ENCODE data around the gene CALR3.
"Not testable (repeated sequence)": the region's sequence is repeated elsewhere in the genome, so short reads cannot be mapped to it uniquely, and the experiment has no call there.

The CALR3 gene

DNA sequence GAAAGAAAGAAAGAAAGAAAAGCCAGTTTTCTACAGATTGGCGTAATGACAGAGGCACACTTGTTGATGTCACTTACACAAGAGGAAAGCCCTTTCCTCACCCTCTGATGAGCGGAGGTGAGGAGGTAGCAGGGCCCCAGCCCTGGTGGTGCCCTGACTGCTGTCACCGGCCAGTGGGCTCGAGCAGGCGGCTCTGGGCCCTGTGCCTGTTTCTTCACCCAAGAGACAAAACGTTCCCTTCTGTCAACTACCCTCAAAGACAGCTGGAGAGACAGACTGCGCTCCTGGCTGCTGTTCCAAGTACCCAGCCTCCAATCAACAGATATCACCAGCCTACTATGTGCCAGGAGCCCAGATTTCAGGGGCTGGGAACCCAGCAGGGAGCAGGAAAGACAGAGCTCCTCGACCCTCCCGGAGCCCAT is 34.3 kb downstream of the CALR3 start:
- TF ChIP-seq ZNF274 (IDR thresholded peaks at IDR 0.05; ENCODE audit: low read depth, low read length), result no peak
- H3K4me3 ChIP-seq (ENCODE audit: low read length), result no peak overlapping the region

DNA sequence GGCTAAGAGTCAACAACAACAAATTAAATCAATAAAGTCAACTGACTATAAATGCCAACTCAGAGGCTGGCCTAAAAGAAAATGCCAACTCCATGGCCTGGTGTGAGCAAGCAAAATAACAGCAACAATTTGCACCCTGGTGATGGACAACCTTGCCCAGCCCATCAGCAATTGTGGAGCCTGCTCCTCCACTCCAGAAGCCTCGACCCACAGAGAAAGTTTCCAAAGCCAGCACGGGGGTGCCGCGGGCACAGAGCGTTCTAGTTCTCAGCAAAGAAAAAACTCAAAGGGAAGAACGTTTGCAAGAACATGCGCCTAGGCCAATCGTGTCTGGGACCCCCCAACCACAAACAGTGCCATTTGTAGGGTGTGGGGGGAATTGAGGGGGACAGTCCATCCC is 35.5 kb downstream of the CALR3 start:
- TF ChIP-seq ZNF274 (IDR thresholded peaks at IDR 0.05; ENCODE audit: low read depth, low read length), result no peak
- H3K4me3 ChIP-seq (ENCODE audit: low read length), result no peak overlapping the region

DNA sequence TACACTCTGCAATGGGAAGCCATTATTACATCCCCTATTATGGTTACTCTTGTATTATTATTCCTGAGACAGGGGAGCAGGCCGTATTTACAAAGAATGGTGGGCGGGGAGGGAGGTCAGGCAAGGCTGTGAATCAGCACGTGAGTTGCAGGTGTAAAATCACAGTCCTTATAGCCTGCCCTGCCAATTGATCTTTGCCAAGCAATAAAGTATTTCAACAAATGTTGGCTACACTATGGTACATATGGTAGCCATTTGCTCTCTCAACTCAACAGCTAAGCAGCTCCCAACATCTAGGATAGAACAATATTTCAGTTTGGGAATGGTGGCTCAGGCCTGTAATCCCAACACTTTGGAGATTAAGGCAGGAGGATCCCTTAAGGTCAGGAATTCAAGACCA is 36.3 kb downstream of the CALR3 start:
- no peak for TF ChIP-seq ZNF274 (IDR thresholded peaks at IDR 0.05; ENCODE audit: low read depth, low read length)
- no peak overlapping the region for H3K4me3 ChIP-seq (ENCODE audit: low read length)

DNA sequence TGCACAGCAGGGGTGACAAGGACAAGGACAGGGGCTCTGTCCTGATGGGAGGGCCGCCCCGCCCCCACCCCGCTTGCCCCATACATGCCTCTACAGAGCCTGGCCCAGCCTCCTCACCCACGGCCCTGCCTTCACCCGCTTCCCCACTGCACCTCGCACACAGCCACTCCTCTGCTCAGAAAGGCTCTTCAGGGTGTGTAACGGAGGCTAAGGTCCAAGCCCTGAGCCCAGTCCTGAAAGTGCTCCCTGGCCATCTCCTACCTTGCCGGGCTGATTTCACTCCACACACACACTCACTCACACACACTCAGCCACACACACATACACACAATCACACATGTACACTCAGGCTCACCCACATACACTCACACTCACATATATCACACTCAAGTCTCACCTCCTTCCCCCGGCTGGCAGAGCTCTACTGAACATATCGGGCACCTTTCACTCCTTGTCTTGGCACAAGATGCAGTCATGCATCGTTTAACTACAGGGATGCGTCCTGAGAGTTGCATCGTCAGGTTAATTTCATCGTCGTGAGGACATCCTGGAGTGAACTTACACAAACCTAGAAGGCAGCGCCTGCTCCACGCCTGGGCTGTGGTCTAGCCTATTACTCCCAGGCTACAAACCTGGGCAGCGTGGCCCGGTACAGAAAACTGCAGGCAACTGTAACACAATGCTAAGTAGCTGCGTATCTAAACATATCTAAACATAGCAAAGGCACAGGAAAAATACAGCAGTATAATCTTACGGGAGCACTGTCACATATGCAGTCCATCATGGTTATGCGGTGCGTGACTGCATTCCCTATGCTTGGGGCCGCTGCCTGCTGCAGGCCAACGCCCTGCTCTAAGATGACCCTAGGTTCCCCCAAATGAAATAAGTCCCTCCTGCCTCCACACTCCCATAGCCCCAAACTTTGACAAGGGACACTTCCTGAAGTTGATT is 37.3 kb downstream of the CALR3 start:
- no peak for TF ChIP-seq ZNF274 (IDR thresholded peaks at IDR 0.05; ENCODE audit: low read depth, low read length)

DNA sequence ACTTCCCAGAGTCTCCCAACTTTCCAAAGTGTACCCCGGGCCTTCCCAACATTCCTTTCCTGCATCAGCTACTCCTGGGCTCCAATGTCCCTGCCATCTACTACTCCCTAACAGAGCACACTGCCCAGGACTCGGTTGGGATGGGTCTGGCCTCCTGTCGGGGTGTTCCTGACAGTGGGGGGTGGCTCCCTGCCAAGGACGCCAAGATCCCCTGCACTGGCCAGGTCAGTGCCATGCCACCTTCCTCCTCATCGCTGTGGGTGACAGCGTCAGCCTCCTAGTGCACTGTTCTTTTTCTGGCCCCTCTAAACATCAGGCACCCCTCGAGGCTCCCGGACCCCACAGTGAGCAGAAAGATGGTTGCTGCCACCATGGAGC is 38.0 kb downstream of the CALR3 start:
- H3K4me3 ChIP-seq (ENCODE audit: low read length), result no peak overlapping the region
- no peak for TF ChIP-seq ZNF274 (IDR thresholded peaks at IDR 0.05; ENCODE audit: low read depth, low read length)

More for the DNA sequence above, 37.3 kb downstream of the CALR3 start:
- H3K4me3 ChIP-seq (ENCODE audit: low read length), result no peak overlapping the region

DNA sequence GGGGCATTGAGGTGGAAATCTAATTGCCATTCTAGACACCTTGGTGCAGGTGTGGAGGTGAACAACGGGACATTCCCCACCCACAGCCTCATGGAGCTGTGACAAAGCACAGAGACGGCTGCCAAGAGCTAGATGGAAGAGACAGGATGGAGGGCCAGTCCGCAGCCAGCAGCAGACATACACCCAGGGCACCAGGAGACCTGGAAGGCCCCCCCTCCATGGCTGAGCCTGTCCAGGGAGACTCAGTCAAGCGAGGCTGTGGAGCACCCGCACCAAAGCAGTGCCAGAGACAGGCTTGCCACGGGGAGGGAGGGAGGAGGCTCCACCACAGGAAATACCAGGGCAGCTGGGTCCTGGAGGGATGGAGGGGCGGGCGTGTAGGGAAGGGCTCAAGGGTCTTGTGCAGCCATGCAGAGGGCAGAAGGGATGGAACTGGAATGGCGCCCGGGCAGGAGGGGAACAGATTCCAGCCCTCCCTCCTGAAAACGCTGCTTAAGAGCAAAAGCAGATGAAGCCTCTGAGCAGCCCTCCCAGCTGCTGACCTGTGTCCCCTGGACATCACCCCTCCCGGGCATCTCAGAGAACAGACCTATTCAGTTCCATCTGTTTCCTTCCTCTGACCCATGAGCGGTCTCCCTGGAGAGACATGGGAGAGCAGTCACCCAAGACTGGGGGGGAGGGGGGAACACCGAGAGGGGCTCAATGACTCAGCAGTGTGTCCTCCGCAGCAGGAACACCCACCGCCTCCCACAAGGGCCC is 38.6 kb downstream of the CALR3 start:
- no peak for TF ChIP-seq ZNF274 (IDR thresholded peaks at IDR 0.05; ENCODE audit: low read depth, low read length)
- no peak overlapping the region; the same call in 1 of the 2 replicates for H3K4me3 ChIP-seq (ENCODE audit: low read length)

DNA sequence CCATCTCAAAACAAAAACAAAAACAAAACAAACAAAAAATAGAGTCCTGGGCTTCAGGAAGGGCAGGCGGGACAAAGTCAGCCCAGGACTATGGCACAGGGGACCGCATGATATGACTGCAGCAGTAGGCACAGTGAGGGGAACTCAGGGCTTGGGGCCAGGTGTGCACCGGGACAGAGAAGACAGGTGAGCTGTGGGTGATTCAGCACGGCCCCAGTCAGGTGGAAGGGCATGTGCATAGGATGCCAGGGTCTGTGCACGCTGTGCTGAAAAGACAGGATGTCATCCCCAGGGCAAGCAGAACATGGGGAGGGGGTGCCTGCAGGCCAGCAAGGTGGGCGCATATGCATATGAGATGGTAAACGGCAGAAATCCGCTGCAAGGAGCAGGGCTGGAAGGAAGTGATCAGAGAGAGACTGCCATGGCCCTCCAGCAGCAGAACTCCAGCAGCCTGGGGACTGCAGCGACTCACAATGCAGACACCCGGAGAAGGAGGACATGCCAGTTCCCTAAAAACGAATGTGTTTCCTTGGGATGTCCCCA is 39.2 kb downstream of the CALR3 start:
- TF ChIP-seq ZNF274 (IDR thresholded peaks at IDR 0.05; ENCODE audit: low read depth, low read length), result no peak

DNA sequence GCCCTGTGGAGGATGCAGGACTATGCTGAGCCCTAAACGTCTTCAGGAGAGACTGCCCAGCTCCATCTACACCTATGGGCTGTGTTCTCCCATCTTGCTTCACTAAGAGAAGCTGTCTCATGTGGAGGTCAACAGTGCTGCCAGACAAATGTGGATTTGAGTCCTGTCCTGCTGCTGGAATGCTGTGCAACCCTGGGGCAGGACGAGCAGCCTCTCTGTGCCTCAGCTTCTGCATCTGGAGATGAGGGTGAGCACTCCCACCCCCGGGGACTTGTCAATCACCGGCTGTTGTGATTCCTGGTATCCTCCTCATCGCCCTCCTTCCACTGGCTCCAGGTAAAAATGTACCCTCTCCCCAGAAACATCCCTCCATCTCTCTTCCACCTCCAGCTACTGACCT is 40.5 kb downstream of the CALR3 start:
- no peak overlapping the region for H3K4me3 ChIP-seq (ENCODE audit: low read length)
- no peak for TF ChIP-seq ZNF274 (IDR thresholded peaks at IDR 0.05; ENCODE audit: low read depth, low read length)

More for the DNA sequence above, 39.2 kb downstream of the CALR3 start:
- H3K4me3 ChIP-seq (ENCODE audit: low read length), result no peak overlapping the region; the same call in 1 of the 2 replicates

DNA sequence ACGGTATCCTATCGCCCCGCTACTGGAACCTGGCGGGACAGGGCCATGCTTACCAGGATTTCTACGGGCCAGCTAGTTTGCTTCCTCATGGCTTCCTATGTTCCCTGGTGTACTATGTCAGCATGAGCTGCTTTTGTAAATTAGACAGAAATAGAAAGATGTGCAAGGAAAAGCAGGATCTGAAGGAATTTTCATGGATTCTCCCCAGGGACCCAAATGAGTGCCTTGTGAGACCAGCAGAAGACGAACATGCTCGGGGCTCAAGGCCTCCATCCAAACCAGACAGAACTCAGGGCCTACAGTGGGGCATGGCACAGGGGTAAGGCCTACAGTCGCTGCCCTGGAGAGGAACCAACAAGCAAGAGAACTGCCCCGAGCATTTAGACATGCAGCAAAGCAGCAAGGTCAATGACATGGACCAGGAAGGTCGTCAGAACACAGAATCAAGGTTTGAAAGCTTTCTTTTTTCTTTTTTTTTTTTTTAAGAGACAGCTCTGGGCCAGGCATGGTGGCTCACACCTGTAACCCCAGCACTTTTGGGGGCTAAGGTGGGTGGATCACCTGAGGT is 41.5 kb downstream of the CALR3 start:
- H3K4me3 ChIP-seq (ENCODE audit: low read length), result no peak overlapping the region
- TF ChIP-seq ZNF274 (IDR thresholded peaks at IDR 0.05; ENCODE audit: low read depth, low read length), result no peak

DNA sequence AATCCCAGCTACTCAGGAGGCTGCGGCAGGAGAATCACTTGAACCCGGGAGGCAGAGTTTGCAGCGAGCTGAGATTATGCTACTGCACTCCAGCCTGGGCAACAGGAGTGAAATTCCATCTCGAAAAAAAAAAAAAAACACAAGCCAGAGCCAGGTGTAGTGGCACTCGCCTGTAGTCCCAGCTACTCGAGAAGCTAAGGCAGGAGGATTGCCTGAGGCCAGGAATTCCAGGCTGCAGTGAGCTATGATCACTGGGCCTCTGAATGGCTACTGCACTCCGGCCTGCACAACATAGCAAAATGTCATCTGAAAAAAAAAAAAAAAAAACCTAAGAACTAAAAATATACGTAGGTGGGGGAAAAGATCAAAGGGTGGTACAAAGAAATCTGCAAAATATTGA is 43.6 kb downstream of the CALR3 start:
- no peak overlapping the region for H3K4me3 ChIP-seq (ENCODE audit: low read length)
- no peak for TF ChIP-seq ZNF274 (IDR thresholded peaks at IDR 0.05; ENCODE audit: low read depth, low read length)

DNA sequence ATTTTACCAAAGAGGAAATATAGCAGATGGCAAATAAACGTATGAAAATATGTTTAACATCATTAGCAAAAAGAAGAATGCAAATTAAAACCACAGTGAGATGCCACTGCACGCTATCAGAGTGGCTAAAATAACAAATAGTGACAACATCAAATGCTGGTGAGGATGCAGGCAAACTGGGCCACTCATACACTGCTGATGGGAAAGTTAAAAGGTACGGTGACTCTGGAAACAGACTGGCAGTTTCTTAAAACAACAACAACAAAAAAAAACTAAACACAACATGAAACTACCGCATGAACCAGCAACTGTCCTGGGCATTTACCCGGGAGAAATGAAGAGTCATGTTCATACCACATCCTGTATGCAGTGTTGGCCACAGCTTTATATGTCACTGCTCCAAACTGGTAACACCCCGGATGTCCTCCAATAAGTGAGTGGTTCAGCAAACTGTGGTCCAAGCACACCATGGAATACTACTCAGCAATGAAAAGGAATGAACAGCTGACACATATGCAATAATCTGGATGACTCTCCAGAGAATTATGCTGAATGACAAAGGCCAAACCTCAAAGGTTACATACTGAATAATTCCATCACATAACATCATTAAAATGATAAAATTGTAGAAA is 46.5 kb downstream of the CALR3 start:
- no peak for TF ChIP-seq ZNF274 (IDR thresholded peaks at IDR 0.05; ENCODE audit: low read depth, low read length)
- no peak overlapping the region; the same call in 1 of the 2 replicates for H3K4me3 ChIP-seq (ENCODE audit: low read length)

DNA sequence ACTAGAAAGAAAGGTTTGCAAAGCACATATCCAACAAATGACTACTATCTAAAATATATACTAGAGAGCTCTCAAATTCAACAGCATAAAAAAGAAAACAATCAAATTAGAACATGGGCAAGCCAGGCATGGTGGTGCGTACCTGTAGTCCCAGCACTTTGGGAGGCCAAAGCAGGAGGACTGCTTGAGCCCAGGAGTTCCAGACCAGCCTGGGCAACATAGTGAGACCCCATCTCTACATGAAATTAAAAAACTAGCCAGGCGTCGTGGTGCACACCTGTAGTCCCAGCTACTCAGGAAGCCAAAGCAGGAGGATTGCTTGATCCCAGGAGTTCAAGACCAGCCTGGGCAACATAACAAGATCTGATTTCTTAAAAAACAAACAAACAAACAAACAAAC is 47.1 kb downstream of the CALR3 start:
- H3K4me3 ChIP-seq (ENCODE audit: low read length), result not testable (repeated sequence)

DNA sequence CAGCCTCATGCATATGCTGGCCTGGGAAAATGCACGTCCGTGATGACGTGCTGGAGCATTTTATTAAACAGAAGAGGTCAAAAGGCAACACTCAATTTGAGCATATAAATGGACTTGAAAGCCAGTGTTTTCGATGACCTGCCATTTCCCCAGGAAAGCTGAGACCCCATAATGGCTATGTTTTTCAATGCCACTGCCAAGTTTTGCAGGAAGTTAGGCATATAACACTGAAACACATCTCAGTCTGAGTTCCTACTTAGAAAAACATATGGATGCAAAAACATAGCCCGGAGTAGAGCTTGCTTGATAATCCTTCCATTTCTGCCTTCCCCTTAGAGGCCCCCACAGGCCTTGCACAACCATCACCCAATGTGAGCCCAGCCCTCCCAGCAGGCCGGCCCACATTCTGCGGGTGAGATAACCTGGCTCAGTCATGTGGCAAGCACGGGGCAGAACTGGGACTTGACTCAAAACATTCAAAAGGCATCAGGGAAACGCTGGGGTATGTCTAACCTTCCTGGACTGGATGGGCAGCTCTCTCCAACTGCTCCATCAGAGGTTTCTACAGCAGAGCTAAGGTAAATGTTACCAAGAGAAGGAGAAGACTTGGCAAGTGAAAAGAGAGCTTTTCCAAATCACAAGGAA is 49.1 kb downstream of the CALR3 start:
- peak overlapping the region; percentile 20; the same call in 1 of the 2 replicates for H3K4me3 ChIP-seq (ENCODE audit: low read length)

More for the DNA sequence above, 49.1 kb downstream of the CALR3 start:
- no peak for TF ChIP-seq ZNF274 (IDR thresholded peaks at IDR 0.05; ENCODE audit: low read depth, low read length)
